HG03457 (cell line): ENCODE measurements around the gene ZNF547.

Experiments
- ATAC-seq: cut with Tn5 transposase; IDR thresholded peaks from one replicate; pipeline ENCODE4 v1.9.1; 2021; ENCODE audit warnings: moderate number of reproducible peaks; ENCODE audit not compliant: unreplicated experiment

The ZNF547 gene

DNA sequence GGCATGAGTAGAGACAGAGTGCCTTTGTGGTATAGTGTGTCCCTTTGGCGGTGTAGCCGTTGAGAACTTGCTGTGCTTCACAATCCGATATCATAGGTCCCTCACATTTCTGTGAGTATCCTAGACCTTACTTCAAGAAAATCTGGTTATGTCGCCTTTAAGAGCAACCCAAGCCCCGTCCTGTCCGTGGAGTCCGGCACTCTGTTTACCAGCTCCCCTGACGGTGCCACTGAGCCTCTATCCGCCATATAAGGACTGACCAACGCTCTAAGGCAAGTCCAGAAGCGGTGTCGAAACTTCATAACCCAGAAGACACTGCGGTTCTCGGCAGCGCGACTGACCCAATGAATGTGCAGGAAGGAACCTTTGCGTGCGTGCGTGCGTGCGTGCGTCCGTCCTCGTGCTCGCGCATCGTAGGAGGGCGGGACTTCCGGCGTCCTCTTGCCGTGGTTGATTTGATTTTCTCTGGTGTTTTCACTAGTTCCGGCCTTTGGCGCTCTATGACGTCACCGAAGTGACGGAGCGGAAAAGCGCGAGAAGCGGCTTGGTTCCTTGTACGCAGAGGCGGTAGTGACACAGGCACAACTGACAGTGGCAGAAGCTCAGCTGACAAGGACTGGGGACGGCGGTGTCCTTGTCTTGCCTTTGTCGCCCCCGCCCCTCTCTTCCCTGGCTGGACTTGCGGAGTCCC lies at the start of gene ZNF547, which contains the start of gene TRAPPC2B:
TSS of gene ZNF547 (plus strand) at position 555 of the 691 bp plus-strand sequence. CDS start 5,005 bp downstream, outside the sequence.
TSS of gene TRAPPC2B (plus strand) at position 555 of the 691 bp plus-strand sequence. CDS start 1,283 bp downstream, outside the sequence.
- ATAC-seq = peak; percentile 74

DNA sequence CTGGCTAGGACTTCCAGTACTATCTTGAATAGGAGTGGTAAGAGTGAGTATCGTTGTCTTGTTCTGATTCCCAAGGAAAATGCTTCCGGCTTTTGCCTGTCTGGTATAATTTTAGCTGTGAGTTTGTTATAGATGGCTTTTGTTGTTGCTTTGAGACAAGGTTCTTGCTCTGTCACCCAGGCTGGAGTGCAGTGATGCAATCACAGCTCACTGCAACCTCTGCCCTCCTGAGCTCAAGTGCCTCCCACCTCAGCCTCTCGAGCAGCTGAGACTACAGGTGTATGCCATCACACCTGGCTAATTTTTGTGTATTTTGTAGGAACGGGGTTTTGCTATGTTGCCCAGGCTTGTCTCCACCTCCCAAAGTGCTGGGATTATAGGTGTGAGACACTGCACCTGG lies 49.2 kb upstream of the ZNF547 start:
- ATAC-seq = no peak

DNA sequence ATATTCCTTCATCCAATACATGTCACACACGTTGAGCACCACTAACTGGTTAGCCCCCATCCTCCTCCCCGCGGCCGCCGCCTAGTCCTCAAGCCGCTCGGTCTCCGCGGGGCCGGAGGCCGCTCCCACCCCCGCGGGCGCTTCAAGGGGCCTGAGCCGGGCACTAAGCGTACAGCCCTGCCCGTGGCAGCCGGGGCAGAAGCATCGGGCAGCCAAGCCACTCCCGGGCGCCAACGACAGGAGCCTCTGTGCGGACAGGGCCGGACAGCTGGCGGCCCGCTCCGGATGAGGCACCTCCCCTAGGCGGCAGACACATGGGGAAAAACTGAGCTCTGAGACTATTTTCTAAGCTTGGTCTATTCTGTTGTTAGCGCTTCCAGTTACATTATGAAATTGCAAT lies 45.8 kb upstream of the ZNF547 start:
- ATAC-seq = no peak

DNA sequence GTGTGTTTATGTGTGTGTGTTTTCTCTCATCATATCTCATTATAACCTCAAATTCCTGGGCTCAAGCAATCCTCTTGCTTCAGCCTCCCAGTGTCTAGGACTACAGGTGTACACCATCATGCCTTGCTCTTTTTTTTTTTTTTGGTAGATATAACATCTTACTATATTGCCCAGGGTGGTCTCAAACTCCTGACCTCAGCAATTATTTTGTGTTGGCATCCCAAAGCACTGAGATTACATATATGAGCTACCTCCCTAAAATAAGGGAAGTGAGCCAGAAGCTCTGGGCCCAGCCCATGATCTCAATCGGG lies 43.5 kb upstream of the ZNF547 start:
- ATAC-seq = no peak

DNA sequence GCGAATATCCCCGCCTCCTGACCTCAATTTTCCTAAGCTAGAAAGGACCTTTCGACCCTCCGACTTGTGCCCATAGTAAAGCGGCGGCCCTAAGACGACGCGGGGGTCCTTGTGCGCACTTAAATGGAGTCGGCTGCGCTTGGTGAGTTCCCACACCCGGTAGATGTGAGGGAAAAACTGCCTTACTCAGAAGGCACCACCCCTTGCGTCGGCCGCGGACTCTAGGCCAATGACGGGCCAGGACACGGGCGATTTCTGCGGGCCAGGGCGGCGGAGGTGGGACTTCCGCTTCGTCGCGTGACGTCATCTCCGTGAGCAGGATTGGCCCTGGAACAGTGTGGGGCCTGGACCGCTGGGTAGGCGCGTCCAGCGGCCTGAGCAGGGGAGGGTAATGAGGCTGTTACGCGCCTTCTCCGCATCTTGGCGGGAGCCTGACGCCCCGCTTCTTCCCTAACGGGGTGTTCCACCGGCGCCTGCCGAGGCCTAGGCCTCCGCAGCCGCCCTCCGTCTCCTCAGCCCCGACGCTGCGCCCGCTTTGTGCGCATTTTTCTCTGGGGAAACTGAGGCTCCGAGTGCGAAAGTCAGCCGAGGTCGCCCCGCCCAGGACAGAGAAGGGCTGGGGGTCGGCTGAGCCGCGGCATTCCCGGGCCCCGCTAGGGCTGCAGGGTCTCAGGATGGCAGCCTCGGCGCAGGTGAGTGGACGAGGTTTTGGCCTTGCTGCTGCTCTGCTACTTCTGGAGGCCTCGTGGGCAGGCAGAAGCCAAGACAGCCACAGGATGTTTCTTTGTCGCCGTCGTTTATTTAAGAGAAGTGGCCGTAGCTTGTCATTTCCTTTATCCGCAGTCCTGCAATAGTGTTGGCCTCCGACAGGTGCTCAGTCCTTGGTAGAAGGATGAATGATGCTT lies 42.9 kb upstream of the ZNF547 start, which contains the start of gene ZNF543:
TSS of gene ZNF543 (plus strand) at position 293 of the 905 bp plus-strand sequence. CDS start at position 675, 382 bp downstream.
- peak; percentile 92 for ATAC-seq

DNA sequence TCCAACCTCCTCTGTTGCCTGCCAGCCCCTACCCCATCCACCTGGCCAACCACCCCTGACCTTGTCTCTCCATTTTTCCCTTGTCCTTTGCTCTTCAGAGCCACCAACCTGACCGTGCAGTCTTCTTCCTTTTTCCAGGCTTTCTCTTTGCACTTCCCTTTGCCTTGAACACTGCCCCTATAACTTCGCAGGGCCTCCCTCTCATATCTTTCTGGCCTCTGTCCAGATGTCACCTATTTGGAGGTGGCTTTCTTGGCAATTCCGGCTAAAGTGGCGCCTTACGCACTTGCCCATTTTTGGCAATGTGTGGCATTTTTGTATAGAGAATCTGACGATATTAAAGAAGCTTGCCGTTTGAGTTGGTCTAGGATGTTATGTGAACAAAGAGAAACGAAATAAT lies 42.2 kb upstream of the ZNF547 start:
- ATAC-seq = no peak

DNA sequence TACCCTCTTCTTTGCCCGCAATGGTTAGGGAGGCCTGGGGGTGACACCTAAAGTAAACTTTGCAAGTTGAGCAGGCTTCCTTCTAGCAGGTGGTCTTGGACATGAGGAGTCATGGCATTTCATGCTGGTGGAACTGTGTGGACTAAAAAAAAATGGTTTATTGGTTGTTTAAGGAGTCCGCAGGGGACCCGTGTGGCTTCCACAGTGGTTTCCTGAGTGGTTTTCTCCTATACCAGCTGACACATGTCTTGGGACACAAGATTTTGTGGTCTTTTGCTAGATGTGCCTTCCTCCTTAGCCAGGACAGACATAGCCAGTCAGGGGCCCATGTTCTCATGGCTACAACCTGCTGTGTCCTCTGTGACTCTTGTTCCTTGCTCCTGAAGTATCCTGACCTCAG lies 41.6 kb upstream of the ZNF547 start:
- ATAC-seq = no peak

DNA sequence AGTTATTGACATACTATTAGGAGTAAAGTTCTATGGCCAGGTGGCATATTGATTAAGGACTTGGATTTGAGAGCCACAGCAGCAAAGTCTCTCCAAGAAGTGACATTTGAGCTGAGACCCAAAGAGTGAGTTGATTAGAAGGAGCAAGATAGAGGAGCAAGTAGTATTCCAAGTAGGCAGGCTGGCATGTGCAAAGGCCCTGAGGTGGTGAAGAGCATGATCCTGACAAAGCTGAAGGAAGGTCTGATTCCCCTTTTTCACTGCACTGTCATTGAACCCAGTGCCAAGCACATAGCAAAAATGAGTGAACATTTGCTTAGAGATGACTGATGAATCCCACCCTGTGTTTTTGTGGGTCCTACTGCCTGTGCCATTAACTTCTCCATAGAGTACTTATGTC lies 38.4 kb upstream of the ZNF547 start:
- ATAC-seq = no peak

DNA sequence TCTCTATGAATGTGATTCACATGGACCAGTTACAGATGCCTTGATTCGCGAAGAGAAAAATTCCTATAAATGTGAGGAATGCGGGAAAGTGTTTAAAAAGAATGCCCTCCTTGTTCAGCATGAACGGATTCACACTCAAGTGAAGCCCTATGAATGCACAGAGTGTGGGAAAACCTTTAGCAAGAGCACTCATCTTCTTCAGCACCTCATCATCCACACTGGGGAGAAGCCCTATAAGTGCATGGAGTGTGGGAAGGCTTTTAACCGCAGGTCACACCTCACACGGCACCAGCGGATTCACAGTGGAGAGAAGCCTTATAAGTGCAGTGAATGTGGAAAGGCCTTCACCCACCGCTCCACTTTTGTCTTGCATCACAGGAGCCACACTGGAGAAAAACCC lies 35.4 kb upstream of the ZNF547 start:
- ATAC-seq = no peak

DNA sequence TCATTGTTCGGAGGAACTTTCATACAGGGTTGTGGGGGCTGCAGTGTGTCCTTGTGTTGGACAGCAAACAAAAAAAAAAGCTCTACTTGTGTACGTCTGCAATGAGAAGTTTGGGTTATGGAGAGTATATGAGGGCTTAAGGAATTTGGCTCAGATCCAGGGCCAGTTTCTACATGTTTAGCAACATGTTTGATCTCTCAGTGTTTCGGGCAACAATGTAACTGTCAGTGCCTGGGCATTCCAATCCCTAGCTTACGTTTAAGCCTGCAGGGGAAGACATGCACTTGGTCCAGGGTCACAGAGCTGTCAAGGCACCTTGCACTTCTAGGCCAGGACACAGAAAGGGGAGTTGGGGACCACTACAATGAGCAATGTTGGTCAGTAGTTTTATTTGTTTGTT lies 29.2 kb upstream of the ZNF547 start:
- no peak for ATAC-seq

DNA sequence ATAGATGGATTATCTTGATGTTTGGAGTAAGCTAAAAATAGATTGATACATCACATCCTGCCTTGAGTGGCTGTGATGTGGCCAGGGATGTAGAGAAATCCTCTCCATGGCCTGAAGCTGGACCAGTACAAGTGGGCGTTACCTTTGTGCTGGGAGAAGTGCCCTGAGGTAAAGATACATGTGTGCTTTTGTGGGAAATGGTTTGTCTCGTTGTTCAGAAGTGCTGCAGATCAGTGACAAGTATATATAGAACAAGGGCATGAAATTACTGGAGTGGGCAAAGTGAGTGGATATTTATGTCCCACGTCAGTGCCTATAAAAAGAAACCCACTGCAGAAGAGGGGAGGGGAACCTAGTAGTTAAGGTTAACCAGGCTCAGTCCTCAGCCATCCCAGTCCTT lies 24.5 kb upstream of the ZNF547 start:
- ATAC-seq = no peak

DNA sequence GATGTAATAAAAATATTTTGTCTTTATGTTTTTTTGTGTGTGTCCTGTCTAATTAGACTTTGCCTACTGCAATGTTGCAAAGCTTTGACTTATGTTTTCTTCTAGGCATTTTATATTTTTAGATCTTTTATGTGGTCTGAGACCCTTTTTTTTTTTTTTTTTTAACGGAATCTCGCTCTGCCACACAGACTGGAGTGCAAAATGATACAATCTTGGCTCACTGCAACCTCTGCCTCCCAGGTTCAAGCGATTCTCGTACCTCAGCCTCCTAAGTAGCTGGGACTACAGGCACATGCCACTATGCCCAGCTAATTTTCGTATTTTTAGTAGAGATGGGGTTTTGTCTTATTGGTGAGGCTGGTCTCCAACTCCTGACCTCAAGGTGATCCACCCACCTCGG lies 20.8 kb upstream of the ZNF547 start:
- ATAC-seq = no peak

DNA sequence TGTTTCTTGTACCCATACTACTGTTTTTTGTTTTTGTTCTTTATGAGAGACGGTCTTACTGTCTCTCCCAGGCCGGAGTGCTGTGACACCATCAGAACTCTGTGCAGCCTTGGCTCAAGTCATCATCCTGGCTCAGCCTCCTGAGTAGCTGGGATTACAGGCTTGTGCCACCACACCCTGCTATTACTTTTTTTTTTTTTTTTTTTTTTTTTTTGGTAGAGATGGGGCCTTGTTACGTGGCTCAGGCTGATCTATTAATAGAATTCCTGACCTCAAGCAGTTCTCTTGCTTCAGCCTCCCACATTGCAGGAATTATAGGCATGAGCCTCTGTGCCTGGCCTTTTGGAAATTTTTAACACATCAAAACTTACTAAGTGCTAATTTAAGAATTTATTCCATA lies 15.2 kb upstream of the ZNF547 start:
- no peak for ATAC-seq

DNA sequence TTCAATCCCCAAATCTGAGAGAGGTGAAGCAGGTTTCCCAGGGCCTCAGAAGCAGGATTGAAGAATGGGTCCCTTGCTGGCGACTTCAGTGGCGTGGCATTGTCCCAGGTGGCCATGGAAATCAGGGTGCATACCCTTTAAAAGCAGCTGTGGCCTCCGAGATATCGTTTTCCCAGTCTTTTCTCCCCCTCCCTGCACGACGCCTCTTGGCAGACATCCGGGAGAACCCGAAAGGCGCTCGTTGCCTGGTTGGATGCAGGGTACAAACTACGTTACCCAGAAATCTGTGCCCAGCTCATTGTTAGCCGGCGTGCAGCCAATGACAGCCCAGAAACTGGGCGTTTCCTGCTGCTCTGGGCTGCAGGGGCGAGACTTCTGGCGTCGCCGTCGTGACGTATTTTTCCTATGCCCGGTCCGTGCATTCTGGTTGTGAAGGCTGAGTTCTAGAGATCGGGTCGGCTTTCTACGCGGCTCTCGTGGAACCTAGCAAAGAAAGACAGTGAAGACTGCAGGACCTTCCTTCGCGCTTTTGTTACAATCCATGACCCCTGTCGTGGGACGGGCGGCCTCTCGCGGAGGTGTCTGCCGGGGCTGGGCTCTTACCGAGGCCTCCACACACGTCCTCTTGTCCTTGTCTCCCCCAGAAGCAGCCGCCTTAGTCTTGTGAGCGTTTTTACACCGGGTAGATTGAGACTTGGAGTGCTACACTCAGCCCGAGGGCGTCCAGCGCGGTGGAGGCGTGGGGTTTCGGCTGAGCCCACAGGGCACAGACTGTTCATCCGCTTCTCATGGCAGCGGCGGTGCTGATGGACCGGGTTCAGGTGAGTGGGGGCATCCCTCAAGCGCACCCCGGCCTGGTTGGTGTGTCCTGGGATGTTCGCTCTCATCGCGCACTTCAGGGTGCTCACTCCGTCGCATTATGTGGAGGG lies 12.2 kb upstream of the ZNF547 start, which contains the start of gene ZNF304:
TSS of gene ZNF304 (plus strand) at position 395 of the 929 bp plus-strand sequence. CDS start at position 789, 394 bp downstream.
- ATAC-seq = peak; percentile 85

DNA sequence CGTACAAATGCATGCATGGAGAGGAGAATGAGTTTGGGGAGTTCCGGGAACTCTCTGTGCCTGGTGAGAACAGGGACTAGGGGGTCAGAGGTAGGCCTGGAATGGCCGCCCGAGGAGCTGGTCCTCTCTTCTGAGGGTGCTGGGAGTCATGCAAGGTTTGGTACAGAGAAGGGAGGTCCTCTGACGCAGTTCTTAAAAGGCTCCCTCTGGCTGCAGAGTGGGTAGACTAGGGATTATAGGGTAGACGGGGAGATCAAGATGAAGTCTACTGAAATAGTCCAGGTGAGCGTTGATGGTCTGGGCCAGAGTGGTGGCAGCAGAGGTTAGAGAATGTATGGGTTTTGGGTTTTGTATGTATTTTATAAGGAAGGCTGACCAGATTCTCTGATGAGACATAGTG lies 11.5 kb upstream of the ZNF547 start:
- ATAC-seq = no peak

DNA sequence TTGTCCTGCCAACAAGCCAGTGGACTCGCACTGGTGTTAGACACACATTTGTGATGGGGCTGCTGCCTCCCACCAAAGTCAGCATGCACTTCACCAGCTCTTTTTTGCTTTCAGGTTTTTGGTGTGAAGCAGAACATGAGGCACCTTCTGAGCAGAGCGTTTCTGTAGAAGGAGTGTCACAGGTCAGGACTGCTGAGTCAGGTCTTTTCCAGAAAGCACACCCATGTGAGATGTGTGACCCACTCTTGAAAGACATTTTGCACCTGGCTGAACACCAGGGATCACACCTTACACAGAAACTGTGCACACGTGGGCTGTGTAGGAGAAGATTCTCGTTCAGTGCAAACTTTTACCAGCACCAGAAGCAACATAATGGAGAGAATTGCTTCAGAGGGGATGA lies 7.4 kb upstream of the ZNF547 start:
- ATAC-seq = no peak

DNA sequence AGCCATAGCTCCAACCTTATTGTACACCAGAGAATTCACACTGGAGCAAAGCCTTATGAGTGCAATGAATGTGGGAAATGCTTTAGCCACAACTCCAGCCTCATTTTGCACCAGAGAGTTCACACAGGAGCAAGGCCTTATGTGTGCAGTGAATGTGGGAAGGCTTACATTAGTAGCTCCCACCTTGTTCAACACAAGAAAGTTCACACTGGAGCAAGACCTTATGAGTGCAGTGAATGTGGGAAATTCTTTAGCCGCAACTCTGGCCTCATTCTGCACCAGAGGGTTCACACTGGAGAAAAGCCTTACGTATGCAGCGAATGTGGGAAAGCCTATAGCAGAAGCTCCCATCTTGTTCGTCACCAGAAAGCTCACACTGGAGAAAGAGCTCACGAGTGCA lies 5.9 kb upstream of the ZNF547 start:
- ATAC-seq = no peak

DNA sequence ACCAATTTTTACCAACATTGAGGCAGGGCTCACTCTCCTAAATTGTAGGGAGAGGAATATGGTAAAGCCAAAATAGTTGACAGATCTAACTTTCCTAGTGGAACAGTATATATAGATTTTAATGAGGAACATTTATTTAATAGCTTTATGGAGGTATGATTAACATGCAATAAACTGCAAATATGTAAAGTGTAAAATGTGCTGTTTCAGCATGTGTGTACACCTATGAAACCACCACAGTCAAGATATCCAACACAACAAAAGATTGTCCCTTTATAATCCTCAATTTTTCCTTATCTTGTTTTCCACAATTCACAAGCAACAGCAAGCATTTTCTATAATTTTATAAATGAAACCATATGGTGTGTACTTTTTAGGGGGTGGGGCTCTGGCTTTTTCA lies 4.1 kb upstream of the ZNF547 start:
- ATAC-seq = no peak

DNA sequence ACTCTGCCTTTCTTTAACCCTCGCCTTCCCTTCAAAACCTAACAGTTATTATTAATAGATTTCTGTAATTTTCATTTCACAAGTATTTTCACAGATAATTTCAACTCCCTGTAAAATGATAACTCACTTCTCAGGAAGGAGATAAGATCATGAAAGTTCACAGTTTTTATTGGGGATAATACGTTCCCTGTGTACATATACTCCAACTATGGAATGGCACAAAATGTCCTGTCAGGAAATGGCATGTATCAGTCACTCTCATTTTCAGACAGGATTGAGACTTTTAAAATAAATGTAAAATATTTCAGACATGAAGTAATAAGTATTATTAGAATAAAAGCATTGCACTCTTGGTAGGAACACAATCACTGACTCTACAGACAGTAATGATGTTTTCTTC lies 932 bp upstream of the ZNF547 start:
- ATAC-seq = no peak

DNA sequence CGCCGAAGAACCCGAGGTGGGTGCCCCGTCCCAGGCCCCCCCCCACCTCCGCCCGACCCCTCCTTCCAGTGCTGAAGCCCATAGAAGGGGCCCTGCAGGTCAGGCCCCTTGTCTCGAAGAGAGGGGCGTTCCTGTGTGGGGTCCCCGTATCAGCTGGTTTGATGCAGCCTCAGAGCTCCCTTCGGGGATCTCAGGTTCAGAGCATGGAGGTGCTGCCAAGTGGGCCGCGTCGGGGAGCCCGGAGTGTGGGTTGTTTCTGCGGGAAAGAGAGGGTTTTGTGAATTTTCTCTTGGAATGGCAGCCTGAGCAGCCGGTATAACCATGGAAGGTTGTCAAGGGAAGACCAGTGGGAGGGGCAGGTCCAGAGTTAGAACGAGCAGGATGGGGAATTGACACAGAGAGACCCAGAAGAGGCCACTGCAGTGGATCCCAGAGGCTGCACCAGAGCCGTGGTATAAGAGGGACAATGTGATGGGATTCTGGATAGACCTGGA lies 384 bp downstream of the ZNF547 start:
- no peak for ATAC-seq

DNA sequence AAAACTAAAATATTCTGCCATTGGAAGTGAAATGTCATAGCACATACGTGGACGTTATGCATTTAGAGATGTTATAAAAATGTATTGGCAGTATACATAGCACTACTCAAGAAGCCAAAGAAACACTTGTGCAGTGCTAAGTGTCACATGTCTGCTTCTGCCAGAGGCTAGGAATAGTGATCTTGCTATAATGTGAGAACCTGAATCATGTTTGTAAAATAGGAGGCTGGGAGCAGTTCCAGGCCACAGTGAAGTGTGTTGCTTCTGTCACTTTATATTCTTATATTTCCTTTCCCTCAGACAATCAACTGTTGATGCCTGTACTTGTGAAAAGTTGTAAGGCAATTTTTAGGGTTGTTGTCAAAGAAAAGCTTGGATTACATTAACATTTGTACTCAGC lies 3.4 kb downstream of the ZNF547 start:
- ATAC-seq = no peak
